IgD-negative memory B cell (primary cell): ENCODE measurements around the gene KHK. TPM values are rescaled to one million over a fixed set of nuclear protein-coding genes. Genes with fewer than 3 reads are reported as not detected.
A peak's percentile ranks its signal among the peaks of the same experiment; 100 is the strongest.
"Not testable (repeated sequence)": the region's sequence is repeated elsewhere in the genome, so short reads cannot be mapped to it uniquely, and the experiment has no call there.

Experiments
- H3K27ac Mint-ChIP-seq, 3 donors: one replicate each; pipeline ENCODE4 v1.8.0; 2020 to 2022; ENCODE audit warnings: mild to moderate bottlenecking in 3 of 3, mixed read lengths in 3 of 3, moderate library complexity in 1 of 3
- H3K27me3 Mint-ChIP-seq: one replicate; pipeline ENCODE4 v1.8.0; 2021; ENCODE audit warnings: mixed read lengths
- H3K36me3 Mint-ChIP-seq: one replicate; pipeline ENCODE4 v1.8.0; 2020; ENCODE audit warnings: mild to moderate bottlenecking, mixed read lengths
- H3K4me1 Mint-ChIP-seq, 3 donors: one replicate each; pipeline ENCODE4 v1.8.0; 2020 to 2022; ENCODE audit warnings: mixed read lengths in 3 of 3, mild to moderate bottlenecking in 1 of 3
- H3K4me3 Mint-ChIP-seq, 4 donors: one replicate each; pipeline ENCODE4 v1.8.0; 2020 to 2022; ENCODE audit warnings: mild to moderate bottlenecking in 4 of 4, mixed read lengths in 4 of 4, moderate library complexity in 3 of 4
- H3K9me3 Mint-ChIP-seq, 3 donors: one replicate each; pipeline ENCODE4 v1.8.0; 2020 to 2021; ENCODE audit warnings: mixed read lengths in 3 of 3, mild to moderate bottlenecking in 1 of 3
- polyA plus RNA-seq: library from polyadenylated mRNA; unstranded; fragments of 300-500 nt; fragmentation: Illumina TruSeq; gene quantifications from one replicate; pipeline ENCODE4 v1.2.3, GENCODE V29; 2021

Gene KHK
- polyA plus RNA-seq, 1 donor from 2014 or later: 6.5 TPM

DNA sequence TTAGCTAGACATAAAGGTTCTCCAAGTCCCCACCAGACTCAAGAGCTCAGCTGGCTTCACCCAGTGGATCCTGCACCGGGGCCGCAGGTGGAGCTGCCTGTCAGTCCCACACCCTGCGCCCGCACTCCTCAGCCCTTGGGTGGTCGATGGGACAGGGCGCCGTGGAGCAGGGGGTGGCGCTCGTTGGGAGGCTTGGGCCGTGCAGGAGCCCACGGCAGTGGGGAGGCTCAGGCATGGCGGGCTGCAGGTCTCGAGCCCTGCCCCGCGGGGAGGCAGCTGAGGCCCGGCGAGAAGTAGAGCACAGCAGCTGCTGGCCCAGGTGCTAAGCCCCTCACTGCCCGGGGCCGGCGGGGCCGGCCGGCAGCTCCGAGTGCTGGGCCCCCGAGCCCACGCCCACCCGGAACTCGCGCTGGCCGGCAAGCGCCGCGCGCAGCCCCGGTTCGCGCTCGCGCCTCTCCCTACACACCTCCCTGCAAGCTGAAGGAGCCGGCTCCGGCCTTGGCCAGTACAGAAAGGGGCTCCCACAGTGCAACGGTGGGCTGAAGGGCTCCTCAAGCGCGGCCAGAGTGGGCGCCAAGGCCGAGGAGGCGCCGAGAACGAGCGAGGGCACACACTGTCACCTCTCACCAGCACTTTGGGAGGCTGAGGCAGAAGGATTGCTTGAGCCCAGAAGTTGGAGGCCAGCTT lies 25.0 kb downstream of the KHK start:
- not testable (repeated sequence) for H3K4me3 Mint-ChIP-seq, H3K27ac Mint-ChIP-seq, H3K36me3 Mint-ChIP-seq, H3K27me3 Mint-ChIP-seq, H3K9me3 Mint-ChIP-seq, H3K4me1 Mint-ChIP-seq

DNA sequence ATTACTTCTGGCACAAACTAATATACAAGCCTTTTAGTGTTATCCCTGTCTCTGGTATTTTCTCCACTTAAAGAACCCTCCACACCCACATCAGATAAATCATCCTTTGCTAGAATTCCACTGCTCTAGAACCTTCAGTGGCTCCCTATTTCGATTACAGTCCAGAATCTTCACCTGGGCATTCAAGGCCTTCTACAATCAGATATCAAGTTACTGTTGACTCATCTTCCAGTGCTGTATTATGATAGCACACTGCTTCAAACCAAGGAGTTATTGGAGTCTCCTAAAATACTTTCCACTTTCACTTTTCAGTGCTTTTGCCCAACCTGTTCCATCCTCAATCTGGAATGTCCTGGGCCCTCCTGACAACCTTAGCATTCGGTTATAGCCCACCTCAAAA lies 28.9 kb downstream of the KHK start:
- H3K36me3 Mint-ChIP-seq: no peaks in the 10 kb centered on the region
- peaks cover 20% of the 10 kb centered on the region for H3K27me3 Mint-ChIP-seq
- no peak overlapping the region for H3K4me3 Mint-ChIP-seq
- peaks cover 0 to 7% (median 5%) of the 10 kb centered on the region in 3 donors for H3K4me1 Mint-ChIP-seq
- H3K27ac Mint-ChIP-seq: no peak overlapping the region
- H3K9me3 Mint-ChIP-seq: no peaks in the 10 kb centered on the region

DNA sequence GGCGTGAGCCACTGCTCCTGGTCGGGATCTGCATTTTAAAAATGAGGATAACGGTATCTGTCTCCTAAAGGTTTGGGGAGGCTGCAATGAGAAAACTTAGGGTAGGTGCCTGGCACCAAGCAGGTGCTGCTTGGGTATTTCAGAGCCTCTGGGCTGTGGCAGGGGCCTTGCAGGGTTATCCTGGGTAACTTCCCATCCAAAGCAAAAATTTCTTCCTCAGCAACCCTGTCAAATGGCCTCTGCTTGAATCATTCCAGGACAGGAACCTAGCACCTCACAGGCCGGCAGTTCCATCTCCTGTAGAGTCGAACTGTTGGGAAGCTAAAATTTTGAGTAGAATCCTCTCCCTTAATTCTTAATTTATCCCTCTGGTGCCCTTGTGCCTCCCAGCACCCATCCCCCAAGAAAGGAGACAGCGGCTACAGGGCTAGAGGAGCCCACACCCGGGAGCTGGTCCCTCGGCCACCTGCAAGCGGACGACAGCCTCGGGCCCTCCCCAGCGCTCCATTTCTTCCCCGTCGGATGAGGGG lies 31.5 kb downstream of the KHK start:
- no peaks in the 10 kb centered on the region for H3K9me3 Mint-ChIP-seq

DNA sequence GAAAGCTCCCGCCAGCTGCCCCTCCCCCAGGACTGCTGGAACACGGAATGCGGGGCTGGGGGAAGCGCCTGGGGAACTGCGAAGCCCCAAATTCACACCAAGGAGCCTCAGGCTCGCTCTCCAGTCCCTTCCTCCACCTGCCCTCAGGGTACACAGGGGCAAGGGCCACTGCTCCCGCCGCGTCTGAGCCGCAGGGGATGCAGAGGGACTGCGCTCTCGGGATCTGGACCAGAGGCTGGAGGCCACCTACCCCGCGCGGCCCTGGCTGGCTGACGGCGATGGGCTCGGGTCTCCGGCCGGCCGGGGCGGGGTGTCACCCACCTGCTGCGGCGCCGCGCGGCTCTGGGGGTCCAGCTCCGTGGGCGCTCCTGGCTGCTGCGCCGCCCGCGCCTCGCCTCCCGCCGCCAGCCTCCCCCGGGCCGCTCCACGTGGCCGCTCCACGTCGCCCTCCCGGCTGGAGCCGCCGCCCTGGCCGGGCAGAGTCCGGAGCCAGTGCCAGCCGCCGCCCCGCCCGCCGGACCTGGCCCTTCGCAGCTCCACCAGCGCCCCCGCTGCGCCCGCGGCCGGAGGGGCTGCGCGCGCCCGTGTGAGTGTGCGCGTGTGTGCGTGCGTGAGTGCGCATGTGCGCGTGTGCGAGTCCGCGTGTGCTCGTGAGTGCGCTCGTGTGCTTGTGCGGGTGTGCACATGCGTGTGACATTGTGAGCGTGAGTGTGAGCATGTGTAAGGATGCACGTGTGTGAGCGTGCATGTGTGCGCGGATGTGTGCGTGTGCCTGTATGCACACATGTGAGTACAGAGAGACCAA lies 32.2 kb downstream of the KHK start, which contains the start of gene CGREF1:
TSS of gene CGREF1 (minus strand) at position 604 of the 805 bp plus-strand sequence. CDS start 14,762 bp downstream, outside the sequence.
- Mint-ChIP-seq H3K9me3 (no peaks in the 10 kb centered on the region), H3K4me3 (peak within 1 kb of the TSS; percentile 75 to 90 (median 80)), H3K27ac (peak within 1 kb of the TSS in 1 of 3 donors; percentile 84), H3K4me1 (peaks cover 3 to 12% (median 11%) of the 10 kb centered on the region in 3 donors), H3K36me3 (no peaks in the 10 kb centered on the region), H3K27me3 (peaks cover 20% of the 10 kb centered on the region)

More for the DNA sequence above, 31.5 kb downstream of the KHK start:
- Mint-ChIP-seq H3K36me3 (no peaks in the 10 kb centered on the region), H3K4me3 (peak overlapping the region in 3 of 4 donors; percentile 36 to 60 (median 39)), H3K27me3 (peaks cover 20% of the 10 kb centered on the region), H3K27ac (no peak overlapping the region), H3K4me1 (peaks cover 2 to 9% (median 7%) of the 10 kb centered on the region in 3 donors)

DNA sequence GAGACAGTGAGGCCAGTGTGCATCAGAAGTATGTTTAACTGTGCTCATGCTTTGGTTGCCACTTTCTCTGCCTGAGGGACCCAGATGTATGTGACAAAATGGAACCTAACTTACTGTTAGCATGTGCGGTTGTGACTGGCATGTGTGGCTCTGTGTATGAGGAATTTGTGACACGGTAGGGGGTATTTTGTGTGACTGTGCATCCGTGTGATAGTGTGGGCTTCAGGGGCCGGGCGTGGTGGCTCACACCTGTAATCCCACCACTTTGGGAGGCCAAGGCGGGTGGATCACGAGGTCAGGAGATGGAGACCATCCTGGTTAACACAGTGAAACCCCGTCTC lies 32.7 kb downstream of the KHK start:
- H3K9me3 Mint-ChIP-seq, H3K36me3 Mint-ChIP-seq: not testable (repeated sequence)
- Mint-ChIP-seq H3K27ac (peak overlapping the region in 1 of 3 donors; percentile 84), H3K4me1 (peaks cover 3 to 12% (median 11%) of the 10 kb centered on the region in 3 donors), H3K4me3 (peak overlapping the region; percentile 75 to 90 (median 80)), H3K27me3 (peaks cover 20% of the 10 kb centered on the region)

DNA sequence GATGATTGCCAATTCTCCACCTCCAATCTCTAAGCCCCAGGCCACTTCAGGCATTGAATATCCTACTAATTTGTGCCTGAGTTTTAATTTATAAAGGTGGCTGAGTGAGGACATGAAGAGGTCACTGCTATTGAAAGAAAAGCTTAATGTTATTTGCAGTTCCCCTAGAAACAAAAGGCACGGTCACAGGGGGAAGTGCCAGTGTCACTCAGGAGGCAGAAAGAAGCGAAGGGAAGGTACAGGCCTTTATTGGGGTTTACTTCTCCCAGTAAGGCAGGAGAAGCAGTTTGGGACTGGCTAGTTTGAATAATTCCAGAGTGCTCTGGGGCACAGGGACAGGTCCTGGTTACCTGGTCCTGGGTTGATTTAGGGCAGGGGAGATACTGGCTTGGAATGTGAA lies 35.3 kb downstream of the KHK start:
- Mint-ChIP-seq H3K27me3 (peaks cover 20% of the 10 kb centered on the region), H3K4me3 (peak overlapping the region in 2 of 4 donors; percentile 25 to 95), H3K36me3 (no peaks in the 10 kb centered on the region), H3K4me1 (peaks cover 3 to 15% (median 11%) of the 10 kb centered on the region in 3 donors), H3K9me3 (no peaks in the 10 kb centered on the region), H3K27ac (no peak overlapping the region)

DNA sequence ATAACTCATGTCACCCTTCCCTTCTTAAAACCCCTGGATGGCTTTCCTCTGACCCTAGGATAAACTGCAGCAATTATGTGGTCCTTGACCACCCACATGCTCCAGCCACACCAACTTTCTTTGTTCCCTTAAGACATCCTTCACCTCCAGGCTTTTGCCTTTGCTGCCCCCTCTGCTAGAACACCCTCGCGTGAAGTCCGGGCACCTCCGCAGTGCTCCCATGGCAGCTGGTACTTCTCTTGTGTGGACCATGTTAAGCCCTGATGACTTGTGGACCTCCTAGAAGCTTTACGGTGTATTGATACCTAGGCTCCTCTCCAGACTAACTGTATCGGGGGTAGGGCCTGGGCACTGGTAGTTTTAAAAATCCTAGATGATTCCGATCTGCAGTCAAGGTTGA lies 36.2 kb downstream of the KHK start:
- peak overlapping the region in 1 of 3 donors; percentile 23 for H3K27ac Mint-ChIP-seq
- H3K4me3 Mint-ChIP-seq: peak overlapping the region; percentile 89 to 97 (median 95)
- H3K27me3 Mint-ChIP-seq: peaks cover 18% of the 10 kb centered on the region
- H3K9me3 Mint-ChIP-seq: no peaks in the 10 kb centered on the region
- H3K4me1 Mint-ChIP-seq: peaks cover 3 to 15% (median 11%) of the 10 kb centered on the region in 3 donors
- no peaks in the 10 kb centered on the region for H3K36me3 Mint-ChIP-seq

DNA sequence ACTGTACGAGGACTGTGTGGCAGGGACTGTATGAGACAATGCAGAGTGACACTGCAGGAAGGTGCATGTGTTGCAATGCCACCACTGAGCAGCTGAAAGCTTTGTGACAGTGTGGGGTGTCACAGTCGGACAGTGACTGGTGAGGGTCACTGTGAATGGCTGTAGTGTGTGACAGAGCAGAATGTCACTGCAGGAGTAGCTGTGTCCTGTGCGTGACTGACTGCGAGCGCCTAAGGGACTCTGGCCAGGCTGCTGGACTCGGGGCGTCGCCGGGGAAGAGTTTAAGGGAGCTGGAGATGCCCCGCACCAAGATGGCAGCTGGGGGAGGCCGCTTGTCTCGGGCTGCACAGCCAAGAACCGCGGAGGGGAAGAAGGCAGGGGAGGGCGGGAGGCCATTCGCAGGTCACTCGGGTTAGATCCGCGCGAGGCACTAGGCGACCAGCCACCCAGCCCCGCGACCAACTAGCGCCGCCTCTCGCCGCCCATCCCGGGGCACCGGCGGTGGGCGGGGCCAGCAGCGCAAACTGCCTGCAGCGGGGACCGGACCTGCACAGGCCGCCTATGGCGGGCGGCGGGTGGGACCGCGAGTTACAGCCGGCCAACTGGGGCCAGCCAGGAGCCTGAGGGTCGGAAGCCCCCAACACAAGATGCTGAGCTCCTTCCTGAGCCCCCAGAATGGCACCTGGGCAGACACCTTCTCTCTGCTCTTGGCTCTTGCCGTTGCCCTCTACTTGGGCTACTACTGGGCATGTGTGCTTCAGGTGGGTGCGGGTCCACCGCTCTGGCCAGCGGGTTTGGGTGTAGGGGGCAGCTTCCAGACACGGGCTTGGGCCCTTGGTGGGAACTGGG lies 37.0 kb downstream of the KHK start, which contains the start of gene ABHD1:
TSS of gene ABHD1 (plus strand) at position 514 of the 849 bp plus-strand sequence. CDS start at position 648, 134 bp downstream.
- peaks cover 13% of the 10 kb centered on the region for H3K27me3 Mint-ChIP-seq
- no peaks in the 10 kb centered on the region for H3K36me3 Mint-ChIP-seq
- peak within 1 kb of the TSS in 2 of 3 donors; percentile 4 to 23 for H3K27ac Mint-ChIP-seq
- H3K4me1 Mint-ChIP-seq: peaks cover 3 to 15% (median 11%) of the 10 kb centered on the region in 3 donors
- peak within 1 kb of the TSS; percentile 89 to 97 (median 95) for H3K4me3 Mint-ChIP-seq
- H3K9me3 Mint-ChIP-seq: no peaks in the 10 kb centered on the region

DNA sequence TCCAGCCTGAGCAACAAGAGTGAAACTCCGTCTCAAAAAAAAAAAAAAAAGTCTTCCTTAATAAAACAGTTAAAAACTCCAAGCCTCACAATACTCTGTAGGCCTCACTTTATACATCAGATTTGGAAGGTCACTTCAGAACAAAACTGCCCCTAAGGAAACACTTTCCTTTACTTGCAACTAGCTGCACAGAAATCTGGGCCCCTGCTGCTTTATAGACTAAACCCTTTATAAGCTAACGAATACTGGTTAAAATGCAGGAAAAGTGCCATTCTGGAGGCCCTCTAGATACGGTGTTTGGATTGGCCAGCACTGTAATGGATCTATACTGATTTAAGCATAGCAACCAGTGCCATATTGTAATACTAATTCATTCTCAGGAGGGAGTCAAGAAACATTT lies 38.5 kb downstream of the KHK start:
- no peaks in the 10 kb centered on the region for H3K36me3 Mint-ChIP-seq
- H3K27ac Mint-ChIP-seq: no peak overlapping the region
- no peaks in the 10 kb centered on the region for H3K9me3 Mint-ChIP-seq
- peak overlapping the region in 2 of 4 donors; percentile 3 to 52 for H3K4me3 Mint-ChIP-seq
- peaks cover 1% of the 10 kb centered on the region for H3K27me3 Mint-ChIP-seq
- H3K4me1 Mint-ChIP-seq: peaks cover 4 to 8% (median 6%) of the 10 kb centered on the region in 3 donors

DNA sequence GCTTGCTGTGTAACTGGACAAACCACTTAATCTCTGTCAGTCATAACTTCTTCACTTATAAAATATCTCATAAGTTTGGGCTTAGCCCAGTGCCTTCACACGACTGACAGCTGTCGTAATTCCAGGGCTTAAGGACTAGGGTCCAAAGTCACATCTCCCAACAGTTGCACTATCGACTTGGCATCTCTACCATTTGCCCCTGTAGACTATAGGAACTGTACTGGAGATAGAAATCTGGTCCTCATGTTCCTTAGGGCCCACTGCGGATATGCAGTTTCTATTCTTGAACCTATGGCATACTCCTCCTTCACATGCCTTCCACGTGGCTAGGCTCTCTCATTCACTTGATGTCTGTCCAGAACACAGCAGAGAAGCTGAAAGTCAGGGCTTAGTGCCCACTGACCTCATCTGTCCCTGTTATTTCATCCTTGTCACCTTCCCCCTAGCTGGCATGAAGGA lies 39.7 kb downstream of the KHK start:
- no peaks in the 10 kb centered on the region for H3K36me3 Mint-ChIP-seq
- H3K27me3 Mint-ChIP-seq: no peaks in the 10 kb centered on the region
- no peaks in the 10 kb centered on the region for H3K9me3 Mint-ChIP-seq
- peak overlapping the region in 1 of 4 donors; percentile 60 for H3K4me3 Mint-ChIP-seq
- peaks cover 6 to 8% (median 6%) of the 10 kb centered on the region in 3 donors for H3K4me1 Mint-ChIP-seq
- H3K27ac Mint-ChIP-seq: no peak overlapping the region

DNA sequence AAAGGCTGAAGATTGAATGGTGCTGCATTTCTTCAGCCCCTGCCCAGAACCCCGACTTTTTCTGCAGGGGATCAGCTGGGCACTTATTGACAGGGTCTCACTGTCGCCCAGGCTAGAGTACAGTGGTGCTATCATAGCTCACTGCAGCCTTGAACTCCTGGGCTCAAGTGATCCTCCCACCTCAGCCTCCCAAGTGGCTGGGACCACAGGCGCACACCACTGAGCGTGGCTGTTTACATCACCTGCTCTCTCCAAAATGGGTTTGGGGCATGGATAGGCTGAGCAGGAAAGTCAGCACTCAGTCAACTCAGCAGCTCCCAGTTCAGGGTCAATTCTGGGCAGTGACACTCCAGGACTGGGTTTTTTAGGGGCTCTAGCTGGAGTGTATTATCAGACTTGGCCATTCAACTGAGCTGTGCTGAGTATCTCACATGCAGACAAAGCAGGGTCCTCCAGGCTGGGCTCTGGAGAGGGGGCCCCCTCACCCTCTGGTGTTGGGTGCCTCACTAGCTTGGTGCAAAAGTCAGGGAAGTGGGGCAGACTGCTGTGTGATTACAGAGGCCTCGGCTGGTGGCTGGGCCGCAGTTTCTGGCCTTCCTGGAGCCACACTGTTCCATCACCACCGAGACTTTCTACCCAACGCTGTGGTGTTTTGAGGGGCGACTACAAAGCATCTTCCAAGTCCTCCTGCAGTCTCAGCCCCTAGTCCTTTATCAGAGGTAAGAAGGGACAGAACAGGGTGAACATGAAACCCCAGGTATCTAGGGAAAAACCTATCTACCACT lies 41.5 kb downstream of the KHK start:
- Mint-ChIP-seq H3K4me3 (peak overlapping the region in 1 of 4 donors; percentile 64), H3K4me1 (peaks cover 6 to 8% (median 7%) of the 10 kb centered on the region in 3 donors), H3K9me3 (no peaks in the 10 kb centered on the region), H3K36me3 (no peaks in the 10 kb centered on the region), H3K27me3 (no peaks in the 10 kb centered on the region), H3K27ac (no peak overlapping the region)

DNA sequence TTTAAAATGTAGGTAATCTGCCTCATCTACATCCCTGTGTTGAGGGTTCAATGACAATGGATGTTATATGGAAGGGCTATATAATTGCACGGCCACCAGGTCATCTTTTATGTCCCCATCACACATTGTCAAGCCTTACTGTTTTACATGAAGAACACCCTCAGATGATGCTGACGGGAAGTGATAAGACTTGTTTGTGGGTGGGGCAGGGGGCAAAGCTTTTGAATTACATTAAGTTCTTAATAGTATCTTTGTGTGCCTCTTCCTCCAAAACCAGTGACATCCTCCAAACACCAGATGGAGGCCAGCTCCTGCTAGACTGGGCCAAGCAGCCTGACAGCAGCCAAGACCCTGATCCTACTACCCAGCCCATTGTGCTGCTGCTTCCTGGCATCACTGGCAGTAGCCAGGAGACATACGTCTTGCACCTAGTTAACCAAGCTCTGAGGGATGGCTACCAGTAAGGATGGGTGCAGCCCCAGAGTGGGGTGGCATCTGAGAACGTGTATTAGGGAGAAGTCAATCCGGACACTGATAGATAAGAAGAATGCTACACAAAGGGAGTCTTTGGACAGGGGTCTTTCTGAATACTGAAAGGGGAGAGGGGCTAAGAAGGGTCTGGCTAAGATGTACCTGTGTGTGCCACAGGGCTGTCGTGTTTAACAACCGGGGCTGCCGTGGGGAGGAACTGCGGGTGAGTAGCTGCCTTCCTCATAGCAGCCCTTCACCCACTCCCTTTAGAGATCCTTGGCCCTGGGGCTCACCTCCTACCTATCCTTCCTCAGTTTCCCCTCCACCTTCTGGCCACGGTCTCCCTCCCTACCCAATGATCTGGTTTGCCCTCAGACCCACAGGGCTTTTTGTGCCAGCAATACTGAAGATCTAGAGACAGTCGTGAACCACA lies 42.3 kb downstream of the KHK start:
- H3K36me3 Mint-ChIP-seq: peaks cover 2% of the 10 kb centered on the region
- H3K4me1 Mint-ChIP-seq: peaks cover 8 to 15% (median 12%) of the 10 kb centered on the region in 3 donors
- peak overlapping the region in 1 of 4 donors; percentile 64 for H3K4me3 Mint-ChIP-seq
- H3K27ac Mint-ChIP-seq: peak overlapping the region in 2 of 3 donors; percentile 18 to 29
- no peaks in the 10 kb centered on the region for H3K27me3 Mint-ChIP-seq
- no peaks in the 10 kb centered on the region for H3K9me3 Mint-ChIP-seq

DNA sequence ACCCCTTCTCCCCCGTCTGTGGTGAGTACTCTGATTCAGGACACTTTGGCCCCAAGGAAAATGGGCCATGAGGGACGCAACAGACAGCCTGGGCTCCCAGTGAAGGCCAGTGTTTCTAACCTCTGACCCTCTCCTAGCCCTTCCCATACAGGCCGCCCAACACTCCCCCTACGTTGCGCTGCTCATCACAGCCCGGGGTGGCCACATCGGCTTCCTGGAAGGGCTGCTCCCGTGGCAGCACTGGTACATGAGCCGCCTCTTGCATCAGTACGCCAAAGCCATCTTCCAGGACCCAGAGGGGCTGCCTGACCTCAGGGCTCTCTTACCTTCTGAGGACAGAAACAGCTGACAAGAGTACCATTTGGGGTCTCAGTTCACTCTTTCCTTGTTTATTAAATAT lies 43.8 kb downstream of the KHK start:
- Mint-ChIP-seq H3K27ac (peak overlapping the region in 1 of 3 donors; percentile 39), H3K9me3 (no peaks in the 10 kb centered on the region), H3K4me1 (peaks cover 10 to 17% (median 17%) of the 10 kb centered on the region in 3 donors), H3K4me3 (peak overlapping the region in 3 of 4 donors; percentile 43 to 52 (median 49)), H3K36me3 (peaks cover 2% of the 10 kb centered on the region), H3K27me3 (peaks cover 1% of the 10 kb centered on the region)
